Measurements from ENCODE around the gene CLDN4. TPM values are rescaled to one million over a fixed set of nuclear protein-coding genes. Genes with fewer than 3 reads are reported as not detected.

CLDN4 gene
- total and polyA plus RNA-seq, 4 donors = 0.19 to 16.9 (median 0.76) TPM

DNA sequence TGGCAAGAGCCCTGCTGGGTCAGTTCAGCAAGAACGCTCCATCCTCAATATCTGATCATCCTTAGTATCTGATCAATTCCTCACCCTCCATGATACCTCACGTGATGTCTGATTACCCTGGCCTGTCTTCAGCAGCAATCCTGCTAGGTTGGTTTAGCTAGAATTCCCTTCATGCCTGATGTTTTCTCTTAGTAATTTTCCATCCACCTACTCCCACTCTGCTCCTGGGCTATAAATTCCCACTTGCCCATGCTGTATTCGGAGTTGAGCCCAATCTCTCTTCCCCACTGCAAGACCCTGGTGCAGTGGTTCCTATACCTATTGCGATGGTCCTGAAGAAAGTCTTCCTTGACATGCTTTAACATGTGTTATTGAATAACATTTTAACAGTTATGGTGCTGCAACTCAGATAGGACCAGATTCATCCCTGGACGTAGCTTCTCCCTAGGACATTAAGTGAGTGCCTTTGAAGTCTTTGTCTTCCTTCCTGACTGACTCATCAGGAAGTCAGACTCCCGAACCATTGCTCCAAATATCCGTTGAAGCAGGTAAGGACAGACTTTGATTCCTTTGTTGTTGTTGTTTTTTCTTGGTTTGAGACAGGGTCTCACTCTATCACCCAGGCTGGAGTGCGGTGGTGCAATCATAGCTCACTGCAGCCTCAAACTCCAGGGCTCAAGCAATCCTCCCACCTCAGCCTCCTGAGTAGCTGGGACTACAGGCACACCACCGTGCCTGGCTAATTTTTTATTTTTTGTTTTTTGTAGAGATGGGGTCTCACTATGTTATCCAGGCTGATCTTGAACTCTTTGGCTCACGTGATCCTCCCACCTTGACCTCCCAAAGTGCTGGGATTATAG is 31.3 kb upstream of the CLDN4 start:
- intact Hi-C loops (cut with DNase I) = no loop called here
- DNase-seq (no peak), ATAC-seq (ENCODE audit: low FRiP score) (no peak)
- H3K27me3 ChIP-seq (ENCODE audit: control insufficient read depth in 1 of 2, insufficient read depth in 2 of 2, low read length in 1 of 2) = no peaks in the 10 kb centered on the region
- no peaks in the 10 kb centered on the region for H3K36me3 ChIP-seq (ENCODE audit: control insufficient read depth in 1 of 2, insufficient read depth in 2 of 2, low read length in 1 of 2)
- H3K4me3 ChIP-seq (ENCODE audit: low read length in 2 of 2) = no peak overlapping the region
- H3K4me1 ChIP-seq (ENCODE audit: control insufficient read depth in 1 of 2, insufficient read depth in 2 of 2, low read length in 2 of 2) = no peaks in the 10 kb centered on the region
- H3K9me3 ChIP-seq (ENCODE audit: control insufficient read depth, low read length) = no peaks in the 10 kb centered on the region
- 73 to 76% methylated on average over 10 of the region's 10 CpGs for WGBS, 2 donors
- H3K27ac ChIP-seq (ENCODE audit: low read depth in 1 of 2, low read length in 2 of 2) = no peak overlapping the region

DNA sequence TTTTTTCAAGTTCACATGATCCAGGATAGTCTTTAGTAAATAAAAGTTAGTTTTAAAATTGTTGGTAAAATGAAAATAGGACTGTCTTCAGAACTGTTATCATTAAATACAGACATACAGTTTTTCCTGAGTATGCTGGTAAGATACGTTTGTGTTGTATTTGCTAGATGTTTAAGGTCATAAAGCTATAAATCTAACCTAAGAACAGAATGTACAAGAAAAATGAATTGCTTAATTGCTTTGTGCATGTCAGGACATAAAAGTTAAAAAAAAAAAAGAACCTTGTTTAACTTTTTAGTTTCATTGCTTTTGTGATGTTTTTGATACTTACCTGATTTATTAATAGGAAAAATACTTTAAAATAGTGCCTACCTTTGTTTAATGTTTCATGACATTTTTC is 29.2 kb upstream of the CLDN4 start:
- Histone ChIP-seq H3K27ac (ENCODE audit: low read depth in 1 of 2, low read length in 2 of 2) (no peak overlapping the region), H3K9me3 (ENCODE audit: control insufficient read depth, low read length) (no peaks in the 10 kb centered on the region), H3K27me3 (ENCODE audit: control insufficient read depth in 1 of 2, insufficient read depth in 2 of 2, low read length in 1 of 2) (no peaks in the 10 kb centered on the region), H3K4me3 (ENCODE audit: low read length in 2 of 2) (no peak overlapping the region), H3K4me1 (ENCODE audit: control insufficient read depth in 1 of 2, insufficient read depth in 2 of 2, low read length in 2 of 2) (no peaks in the 10 kb centered on the region), H3K36me3 (ENCODE audit: control insufficient read depth in 1 of 2, insufficient read depth in 2 of 2, low read length in 1 of 2) (no peaks in the 10 kb centered on the region)
- no peak for DNase-seq
- ATAC-seq (ENCODE audit: low FRiP score) = no peak
- intact Hi-C loops (cut with DNase I) = no loop called here
- 83 to 92% methylated on average over 1 of the region's 1 CpG for WGBS, 2 donors

DNA sequence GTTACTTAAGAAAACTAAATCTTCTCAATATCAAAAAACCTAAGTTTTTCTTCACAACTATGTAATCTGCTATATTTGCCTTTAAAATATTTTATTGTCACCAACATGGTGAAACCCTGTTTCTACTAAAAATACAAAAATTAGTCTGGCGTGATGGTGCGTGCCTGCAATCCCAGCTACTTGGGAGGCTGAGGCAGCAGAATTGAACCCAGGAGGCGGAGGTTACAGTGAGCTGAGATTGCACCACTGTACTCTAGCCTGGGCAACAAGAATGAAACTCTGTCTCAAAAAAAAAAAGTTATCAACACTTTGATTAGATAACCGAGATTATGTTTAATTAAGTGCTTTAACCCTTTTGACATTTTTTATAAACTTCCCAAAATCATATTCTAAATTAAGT is 28.3 kb upstream of the CLDN4 start:
- 70 to 79% methylated on average over 4 of the region's 4 CpGs for WGBS, 2 donors
- no peak for DNase-seq
- H3K27ac ChIP-seq (ENCODE audit: low read depth in 1 of 2, low read length in 2 of 2) = no peak overlapping the region
- no peak for ATAC-seq (ENCODE audit: low FRiP score)
- no peaks in the 10 kb centered on the region for H3K9me3 ChIP-seq (ENCODE audit: control insufficient read depth, low read length)
- no peak overlapping the region for H3K4me3 ChIP-seq (ENCODE audit: low read length in 2 of 2)
- H3K27me3 ChIP-seq (ENCODE audit: control insufficient read depth in 1 of 2, insufficient read depth in 2 of 2, low read length in 1 of 2) = no peaks in the 10 kb centered on the region
- no peaks in the 10 kb centered on the region for H3K4me1 ChIP-seq (ENCODE audit: control insufficient read depth in 1 of 2, insufficient read depth in 2 of 2, low read length in 2 of 2)
- intact Hi-C loops (cut with DNase I) = no loop called here
- no peaks in the 10 kb centered on the region for H3K36me3 ChIP-seq (ENCODE audit: control insufficient read depth in 1 of 2, insufficient read depth in 2 of 2, low read length in 1 of 2)

DNA sequence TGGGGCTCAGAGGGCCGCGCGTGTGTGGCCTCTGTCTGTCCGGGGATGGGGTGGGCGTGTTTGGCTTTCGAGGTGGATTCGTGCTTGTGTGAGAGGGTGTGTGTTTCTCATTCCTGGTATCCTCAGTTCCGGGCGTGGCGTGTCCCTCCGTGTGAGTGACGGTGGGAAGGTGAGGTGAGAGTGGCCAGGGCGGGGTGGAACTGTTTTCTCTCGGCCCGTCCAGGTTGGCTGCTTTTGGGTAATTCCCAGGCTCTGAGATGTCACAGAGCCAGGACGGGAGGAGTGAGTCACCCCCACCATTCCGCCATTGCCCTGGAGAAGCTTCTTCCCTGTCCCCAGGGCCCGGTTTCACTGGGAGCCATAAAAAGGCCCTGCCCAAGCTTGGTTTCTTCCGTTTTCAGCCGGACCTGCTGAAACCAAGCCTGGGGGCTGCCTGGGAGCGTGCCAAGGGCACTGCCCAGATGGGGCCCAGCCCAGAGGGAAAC is 21.3 kb upstream of the CLDN4 start:
- intact Hi-C loops (cut with DNase I) = no loop called here
- Histone ChIP-seq H3K36me3 (ENCODE audit: control insufficient read depth in 1 of 2, insufficient read depth in 2 of 2, low read length in 1 of 2) (no peaks in the 10 kb centered on the region), H3K27ac (ENCODE audit: low read depth in 1 of 2, low read length in 2 of 2) (no peak overlapping the region), H3K27me3 (ENCODE audit: control insufficient read depth in 1 of 2, insufficient read depth in 2 of 2, low read length in 1 of 2) (no peaks in the 10 kb centered on the region), H3K4me1 (ENCODE audit: control insufficient read depth in 1 of 2, insufficient read depth in 2 of 2, low read length in 2 of 2) (no peaks in the 10 kb centered on the region), H3K9me3 (ENCODE audit: control insufficient read depth, low read length) (no peaks in the 10 kb centered on the region), H3K4me3 (ENCODE audit: low read length in 2 of 2) (no peak overlapping the region)
- ATAC-seq (ENCODE audit: low FRiP score) = no peak
- peak; percentile 35 to 59 for DNase-seq
- WGBS, 2 donors = 85 to 86% methylated on average over 21 of the region's 21 CpGs

DNA sequence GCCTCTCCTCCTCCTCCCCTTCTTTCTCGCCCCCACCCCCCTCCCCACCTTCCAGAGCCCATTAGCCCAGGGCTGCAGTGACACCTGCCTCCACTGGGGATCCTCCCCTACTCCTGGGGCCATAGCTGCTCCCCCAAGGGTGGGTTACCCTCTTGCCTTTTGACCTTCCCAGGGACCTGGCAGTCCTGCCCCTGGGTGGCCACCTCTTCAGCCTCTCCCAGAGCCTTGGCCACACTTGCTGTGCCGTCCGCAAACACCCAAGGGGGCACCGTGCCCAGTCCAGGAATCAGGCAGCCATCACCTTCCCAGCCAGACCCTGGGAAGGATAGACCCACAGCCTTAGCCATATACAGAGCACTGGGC is 19.8 kb upstream of the CLDN4 start:
- ATAC-seq (ENCODE audit: low FRiP score) (no peak), DNase-seq (peak; percentile 36 to 39)
- intact Hi-C loops (cut with DNase I) = loop anchor here (1.0 to 2.0 kb wide), 2 partner anchors 44 to 46 kb away; no protein-coding TSS in a partner anchor
- Histone ChIP-seq H3K4me1 (ENCODE audit: control insufficient read depth in 1 of 2, insufficient read depth in 2 of 2, low read length in 2 of 2) (no peaks in the 10 kb centered on the region), H3K27me3 (ENCODE audit: control insufficient read depth in 1 of 2, insufficient read depth in 2 of 2, low read length in 1 of 2) (no peaks in the 10 kb centered on the region), H3K9me3 (ENCODE audit: control insufficient read depth, low read length) (no peaks in the 10 kb centered on the region), H3K36me3 (ENCODE audit: control insufficient read depth in 1 of 2, insufficient read depth in 2 of 2, low read length in 1 of 2) (no peaks in the 10 kb centered on the region), H3K27ac (ENCODE audit: low read depth in 1 of 2, low read length in 2 of 2) (no peak overlapping the region), H3K4me3 (ENCODE audit: low read length in 2 of 2) (no peak overlapping the region)
- 35 to 38% methylated on average over 4 of the region's 4 CpGs for WGBS, 2 donors

DNA sequence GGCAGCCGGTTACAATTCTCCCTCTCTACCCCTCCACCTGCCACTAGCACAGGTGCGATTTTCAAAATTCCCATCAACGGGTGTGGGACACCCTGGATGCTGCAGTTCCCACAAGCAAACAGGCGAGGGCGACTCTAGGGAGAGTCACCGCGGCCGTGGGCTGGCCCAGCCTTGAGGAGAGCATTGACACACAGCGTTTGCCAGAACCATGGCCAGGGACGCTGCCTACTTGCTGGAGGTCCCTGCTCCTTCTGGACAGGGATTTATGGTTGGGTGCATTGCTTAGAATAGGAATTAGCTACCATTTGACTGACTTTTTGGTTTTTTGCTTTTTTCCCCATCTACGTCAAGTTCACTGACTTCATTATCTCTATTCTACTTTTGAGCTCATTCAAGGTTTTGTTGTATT is 19.0 kb upstream of the CLDN4 start:
- ATAC-seq (ENCODE audit: low FRiP score) = peak; percentile 84
- 10% methylated on average over 11 of the region's 11 CpGs for WGBS, 2 donors
- H3K27ac ChIP-seq (ENCODE audit: low read depth in 1 of 2, low read length in 2 of 2) = no peak overlapping the region
- no peaks in the 10 kb centered on the region for H3K36me3 ChIP-seq (ENCODE audit: control insufficient read depth in 1 of 2, insufficient read depth in 2 of 2, low read length in 1 of 2)
- intact Hi-C loops (cut with DNase I) = loop anchor here (1.0 to 2.0 kb wide), 2 partner anchors 44 to 45 kb away; no protein-coding TSS in a partner anchor
- H3K4me3 ChIP-seq (ENCODE audit: low read length in 2 of 2) = no peak overlapping the region
- H3K9me3 ChIP-seq (ENCODE audit: control insufficient read depth, low read length) = no peaks in the 10 kb centered on the region
- peak; percentile 78 to 91 for DNase-seq
- no peaks in the 10 kb centered on the region for H3K27me3 ChIP-seq (ENCODE audit: control insufficient read depth in 1 of 2, insufficient read depth in 2 of 2, low read length in 1 of 2)
- H3K4me1 ChIP-seq (ENCODE audit: control insufficient read depth in 1 of 2, insufficient read depth in 2 of 2, low read length in 2 of 2) = no peaks in the 10 kb centered on the region

DNA sequence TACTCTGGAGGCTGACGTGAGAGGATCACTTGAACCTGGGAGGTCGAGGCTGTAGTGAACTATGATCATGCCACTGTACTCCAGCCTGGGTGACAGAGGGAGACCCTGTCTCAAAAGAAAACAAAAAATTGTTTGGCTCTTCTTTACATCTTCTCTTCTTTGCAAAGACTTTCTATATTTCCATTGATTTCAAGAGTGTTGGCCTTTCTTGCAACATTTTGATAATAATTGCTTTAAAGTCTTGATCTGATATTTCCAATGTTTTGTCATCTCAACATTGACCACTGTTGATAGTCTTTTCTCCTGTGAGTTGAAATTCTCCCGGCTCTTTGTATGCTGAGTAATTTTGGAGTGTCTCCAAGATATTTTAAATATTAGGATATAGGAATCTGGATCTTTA is 17.8 kb upstream of the CLDN4 start:
- WGBS, 2 donors = 75 to 81% methylated on average over 3 of the region's 3 CpGs
- intact Hi-C loops (cut with DNase I) = no loop called here
- Histone ChIP-seq H3K9me3 (ENCODE audit: control insufficient read depth, low read length) (no peaks in the 10 kb centered on the region), H3K36me3 (ENCODE audit: control insufficient read depth in 1 of 2, insufficient read depth in 2 of 2, low read length in 1 of 2) (no peaks in the 10 kb centered on the region), H3K27me3 (ENCODE audit: control insufficient read depth in 1 of 2, insufficient read depth in 2 of 2, low read length in 1 of 2) (no peaks in the 10 kb centered on the region), H3K4me1 (ENCODE audit: control insufficient read depth in 1 of 2, insufficient read depth in 2 of 2, low read length in 2 of 2) (no peaks in the 10 kb centered on the region), H3K27ac (ENCODE audit: low read depth in 1 of 2, low read length in 2 of 2) (no peak overlapping the region), H3K4me3 (ENCODE audit: low read length in 2 of 2) (no peak overlapping the region)
- DNase-seq (no peak), ATAC-seq (ENCODE audit: low FRiP score) (no peak)

DNA sequence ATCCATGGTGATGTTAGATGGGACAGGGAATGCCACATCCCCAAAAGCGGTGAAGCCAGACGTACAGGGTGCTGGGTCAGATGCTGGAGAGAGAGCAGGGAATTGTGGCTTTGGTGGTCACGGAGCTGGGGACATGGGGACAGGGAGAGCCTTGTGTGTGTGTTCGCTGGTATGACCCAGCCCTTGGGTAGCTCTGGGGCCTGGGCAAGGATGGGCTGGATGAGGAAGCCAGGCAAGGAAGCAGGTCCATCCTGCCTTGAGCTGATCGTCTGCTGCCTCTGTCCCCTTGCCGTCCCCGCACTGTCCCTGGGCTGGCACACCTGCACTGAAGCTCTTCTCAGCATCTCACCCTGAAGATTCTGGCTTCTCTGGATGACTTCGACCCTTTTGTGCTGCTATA is 15.4 kb upstream of the CLDN4 start:
- intact Hi-C loops (cut with DNase I) = no loop called here
- 84 to 86% methylated on average over 8 of the region's 8 CpGs for WGBS, 2 donors
- H3K36me3 ChIP-seq (ENCODE audit: control insufficient read depth in 1 of 2, insufficient read depth in 2 of 2, low read length in 1 of 2) = no peaks in the 10 kb centered on the region
- ATAC-seq (ENCODE audit: low FRiP score) (no peak), DNase-seq (peak; percentile 37 to 46)
- no peak overlapping the region for H3K27ac ChIP-seq (ENCODE audit: low read depth in 1 of 2, low read length in 2 of 2)
- H3K4me1 ChIP-seq (ENCODE audit: control insufficient read depth in 1 of 2, insufficient read depth in 2 of 2, low read length in 2 of 2) = no peaks in the 10 kb centered on the region
- no peaks in the 10 kb centered on the region for H3K9me3 ChIP-seq (ENCODE audit: control insufficient read depth, low read length)
- H3K4me3 ChIP-seq (ENCODE audit: low read length in 2 of 2) = no peak overlapping the region
- H3K27me3 ChIP-seq (ENCODE audit: control insufficient read depth in 1 of 2, insufficient read depth in 2 of 2, low read length in 1 of 2) = no peaks in the 10 kb centered on the region

DNA sequence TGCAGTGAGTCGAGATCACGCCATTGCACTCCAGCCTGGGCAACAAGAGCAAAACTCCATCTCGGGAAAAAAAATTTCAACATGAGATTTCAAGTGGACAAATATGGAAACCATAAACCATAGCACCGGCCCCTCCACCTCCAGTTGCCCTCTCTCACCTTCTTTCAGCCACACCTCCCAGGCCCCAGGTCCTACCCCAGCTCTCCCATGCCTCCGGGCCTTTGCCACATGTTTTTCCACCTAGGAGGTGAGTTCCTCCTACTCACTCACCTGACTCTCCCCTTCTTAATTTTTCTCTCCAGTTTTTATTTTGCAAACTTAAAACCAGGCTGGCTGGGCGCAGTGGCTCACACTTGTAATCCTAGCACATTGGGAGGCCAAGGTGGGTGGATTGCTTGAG is 13.7 kb upstream of the CLDN4 start:
- Histone ChIP-seq H3K27ac (ENCODE audit: low read depth in 1 of 2, low read length in 2 of 2) (no peak overlapping the region), H3K4me1 (ENCODE audit: control insufficient read depth in 1 of 2, insufficient read depth in 2 of 2, low read length in 2 of 2) (no peaks in the 10 kb centered on the region), H3K9me3 (ENCODE audit: control insufficient read depth, low read length) (no peaks in the 10 kb centered on the region), H3K4me3 (ENCODE audit: low read length in 2 of 2) (no peak overlapping the region), H3K36me3 (ENCODE audit: control insufficient read depth in 1 of 2, insufficient read depth in 2 of 2, low read length in 1 of 2) (no peaks in the 10 kb centered on the region), H3K27me3 (ENCODE audit: control insufficient read depth in 1 of 2, insufficient read depth in 2 of 2, low read length in 1 of 2) (no peaks in the 10 kb centered on the region)
- peak; percentile 9 to 50 for DNase-seq
- ATAC-seq (ENCODE audit: low FRiP score) = no peak
- intact Hi-C loops (cut with DNase I) = no loop called here
- WGBS, 2 donors = 91 to 94% methylated on average over 6 of the region's 6 CpGs
